NCI-H146 (cell line): ENCODE data around the gene KLK10.
"Not testable (repeated sequence)": the region's sequence is repeated elsewhere in the genome, so short reads cannot be mapped to it uniquely, and the experiment has no call there.

Experiments
- DNase-seq: peaks from one replicate; lab custom pipeline; 2025; lab: John Stamatoyannopoulos, UW

The KLK10 gene

GRCh38 chr19:51001515-51001914 is 18.0 kb downstream of the KLK10 start, which contains the start of gene KLK8:
KLK8 (minus strand) TSS chr19:51001604; CDS start chr19:51001167, 437 bp downstream.
- no peak for DNase-seq

DNA sequence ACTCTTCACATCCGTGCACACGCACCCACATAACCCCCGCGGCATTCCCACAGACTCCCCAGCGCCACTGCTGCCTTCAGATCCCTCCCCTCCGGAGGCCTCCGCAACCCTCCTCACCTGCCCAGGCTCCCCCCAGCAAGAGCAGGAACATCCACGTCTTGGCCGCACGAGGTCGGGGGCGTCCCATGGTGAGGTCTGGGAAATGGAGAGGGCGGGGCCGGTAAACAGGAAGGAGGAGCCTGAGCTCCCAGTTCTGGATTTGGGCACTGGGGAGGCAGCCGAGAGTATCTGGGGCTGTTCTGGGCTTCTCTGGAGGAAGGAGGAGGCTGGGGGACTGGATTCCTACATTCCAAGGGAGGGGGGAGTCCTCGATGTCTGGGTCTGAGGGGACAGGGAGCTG is 18.5 kb downstream of the KLK10 start:
- no peak for DNase-seq

GRCh38 chr19:51000426-51000825 is 19.1 kb downstream of the KLK10 start:
- no peak for DNase-seq

DNA sequence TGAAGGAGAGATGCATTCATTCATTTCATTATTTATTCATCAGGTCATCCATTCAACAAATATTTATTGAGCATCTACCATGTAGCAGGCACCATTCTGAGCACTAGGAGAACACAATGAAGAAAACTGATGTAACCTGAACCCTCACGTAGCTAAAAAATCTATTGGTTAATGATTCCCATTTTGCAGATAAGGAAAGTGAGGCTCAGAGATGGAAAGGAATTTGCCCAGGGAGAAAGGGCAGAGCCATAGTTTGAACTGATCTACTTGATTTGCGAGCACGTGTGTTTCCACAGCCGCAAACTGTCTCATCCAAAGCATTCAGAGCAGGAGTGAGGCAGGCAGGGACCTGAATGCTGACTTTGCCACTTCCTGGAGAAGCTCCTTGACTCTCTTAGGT is 20.8 kb downstream of the KLK10 start:
- DNase-seq: no peak

- DNase-seq: no peak
Measured at GRCh38 chr19:50998061-50998460, 21.4 kb downstream of the KLK10 start.

GRCh38 chr19:50994129-50994528 is 25.4 kb downstream of the KLK10 start:
- DNase-seq: no peak

DNA sequence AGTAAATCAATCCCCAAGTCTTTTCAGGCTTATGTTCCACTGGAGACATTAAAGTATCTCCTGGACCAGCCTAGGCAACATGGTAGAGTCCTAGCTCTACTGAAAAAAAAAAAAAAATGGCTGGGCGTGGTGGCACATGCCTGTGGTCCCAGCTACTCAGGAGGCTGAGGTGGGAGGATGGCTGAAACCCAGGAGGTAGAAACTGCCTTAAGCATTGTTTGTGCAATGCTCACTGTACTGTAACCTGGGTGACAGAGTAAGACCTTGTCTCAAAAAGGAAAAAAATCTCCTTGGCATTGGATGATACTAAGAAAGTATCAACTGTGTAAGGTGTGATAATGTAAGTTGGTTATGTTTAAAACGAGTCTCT is 26.9 kb downstream of the KLK10 start:
- no peak for DNase-seq

- not testable (repeated sequence) for DNase-seq
Measured at GRCh38 chr19:50984416-50984815, 35.1 kb downstream of the KLK10 start.

DNA sequence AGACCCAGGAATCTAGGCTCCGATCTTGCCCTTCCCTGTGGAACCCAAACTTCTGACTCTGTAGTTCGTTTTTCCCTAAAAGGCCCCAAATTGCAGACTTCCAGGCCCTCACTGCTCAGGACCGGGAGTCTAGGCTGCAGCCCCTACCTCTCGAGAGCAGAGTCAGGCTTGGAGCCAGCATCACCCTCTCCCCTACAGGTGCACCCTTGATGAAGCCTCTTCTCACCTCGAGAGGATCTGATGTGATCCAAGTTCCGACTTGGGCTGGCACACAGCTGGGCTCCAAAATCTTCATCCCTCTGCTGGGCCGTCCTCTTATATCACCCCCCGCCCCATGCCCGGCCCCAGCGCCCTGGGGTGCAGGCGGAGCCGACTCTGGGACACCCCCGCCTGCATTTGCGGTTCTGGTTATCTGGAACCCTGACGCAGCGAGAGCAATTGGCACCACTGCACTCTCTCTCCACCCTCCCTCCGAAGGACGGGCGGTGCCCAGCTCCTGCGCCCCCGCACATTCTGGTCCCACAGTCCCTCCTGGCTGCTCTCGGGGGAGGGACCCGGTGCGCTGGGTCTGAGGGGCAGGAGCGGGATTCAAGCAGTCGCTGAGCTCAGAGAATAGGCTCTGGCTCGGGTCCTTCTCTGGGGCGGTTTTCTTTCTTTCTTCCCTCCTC is 35.8 kb downstream of the KLK10 start, which contains the start of gene KLK7:
KLK7 (minus strand) TSS at position 293 of the 668 bp plus-strand sequence. CDS start 1,518 bp downstream, outside the sequence.
- DNase-seq: no peak

- no peak for DNase-seq
Measured at GRCh38 chr19:50982186-50982585, 37.3 kb downstream of the KLK10 start.

DNA sequence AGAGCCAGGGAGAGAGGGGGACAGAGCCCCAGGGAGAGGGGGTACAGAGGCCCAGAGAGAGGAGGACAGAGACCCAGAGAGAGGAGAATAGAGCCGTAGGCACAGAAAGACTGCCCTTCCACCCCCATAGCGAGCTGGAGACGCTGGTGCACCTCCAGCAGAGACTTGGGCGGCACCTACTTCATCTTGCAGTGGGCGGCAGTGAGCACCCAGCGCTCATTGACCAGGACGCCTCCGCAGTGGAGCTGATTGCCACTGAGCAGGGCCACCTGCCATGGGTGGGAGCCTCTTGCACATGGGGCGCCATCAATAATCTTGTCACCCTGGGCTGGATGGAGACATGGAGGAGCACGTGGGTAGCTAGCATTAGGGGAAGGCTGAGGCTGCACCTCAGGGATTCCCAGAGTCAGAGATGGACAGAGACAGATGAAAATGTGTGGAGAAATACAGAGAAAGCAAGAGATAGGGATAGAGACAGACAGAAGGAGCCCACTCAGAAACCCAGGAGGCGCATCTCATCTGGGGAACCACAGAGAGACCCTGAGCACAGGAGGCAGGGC is 37.8 kb downstream of the KLK10 start:
- no peak for DNase-seq

- no peak for DNase-seq
Measured at GRCh38 chr19:50980208-50980607, 39.3 kb downstream of the KLK10 start.

DNA sequence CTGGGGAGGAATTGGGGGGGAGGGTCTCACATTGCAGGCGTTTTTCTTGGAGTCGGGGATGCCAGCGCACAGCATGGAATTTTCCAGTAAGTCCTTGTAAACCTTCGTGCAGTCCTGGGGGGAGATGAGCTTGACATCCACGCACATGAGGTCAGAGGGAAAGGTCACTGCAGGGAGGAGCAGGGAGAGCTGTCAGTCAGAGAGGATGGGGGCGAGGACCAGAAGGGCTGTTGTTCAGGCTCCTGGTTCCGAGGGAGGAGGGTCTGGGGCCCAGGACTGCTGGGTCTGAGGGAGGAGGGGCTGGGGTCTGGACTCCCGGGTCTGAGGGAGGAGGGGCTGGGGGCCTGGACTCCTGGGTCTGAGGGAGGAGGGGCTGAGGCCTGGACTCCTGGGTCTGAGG is 39.8 kb downstream of the KLK10 start:
- DNase-seq: no peak

- DNase-seq: no peak
Measured at GRCh38 chr19:50978772-50979390, 40.6 kb downstream of the KLK10 start.

- DNase-seq: no peak
Measured at GRCh38 chr19:50977626-50978025, 41.9 kb downstream of the KLK10 start.

DNA sequence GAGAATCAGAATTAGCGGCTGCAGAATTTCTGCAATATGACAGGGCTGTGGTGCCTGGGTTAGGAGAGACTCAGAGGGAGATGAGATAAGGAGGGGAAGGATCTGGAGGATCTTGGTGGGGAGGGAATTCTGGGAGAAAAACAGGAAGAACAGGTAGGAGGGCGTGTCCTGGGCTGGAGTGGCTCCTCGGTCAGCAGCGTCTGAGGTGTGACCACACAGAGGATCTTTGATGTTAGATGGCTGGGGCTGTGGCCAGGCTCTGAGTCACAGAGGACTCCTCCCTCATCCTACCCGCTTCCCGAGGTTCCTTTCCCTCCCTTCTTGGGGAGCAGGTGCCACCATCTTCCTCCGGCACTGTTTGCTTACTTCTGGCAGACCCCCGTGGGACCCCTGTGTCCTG is 43.7 kb downstream of the KLK10 start:
- DNase-seq: no peak

GRCh38 chr19:50974702-50975556 is 44.6 kb downstream of the KLK10 start:
- no peak for DNase-seq

DNA sequence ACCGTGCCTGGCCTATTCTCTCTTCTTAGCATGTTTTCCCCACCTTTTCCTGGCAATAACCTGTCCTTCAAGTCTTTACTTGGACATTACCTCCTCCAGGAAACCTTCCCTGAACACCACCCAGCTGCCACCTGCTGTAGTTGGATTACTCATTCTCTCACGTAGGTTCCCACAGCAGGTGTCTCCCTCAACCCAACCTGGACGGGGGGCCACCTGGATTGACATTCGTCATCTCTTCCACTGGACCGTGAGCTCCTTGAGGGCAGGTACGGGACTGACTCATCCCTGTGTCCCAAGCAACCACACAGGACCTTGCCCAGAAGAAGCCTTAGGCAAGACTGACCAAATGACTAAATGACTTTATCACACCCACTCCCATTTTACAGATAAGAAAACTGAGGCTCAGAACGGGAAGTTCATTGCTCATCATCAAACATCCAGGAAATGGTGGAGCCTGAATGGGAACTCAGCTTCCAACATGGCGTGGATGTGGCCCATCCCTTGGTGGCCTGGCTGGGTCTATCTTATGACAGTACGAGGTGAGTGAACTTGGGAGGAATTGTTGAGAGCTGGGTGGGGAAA is 46.6 kb downstream of the KLK10 start:
- DNase-seq: no peak

GRCh38 chr19:50969810-50970209 is 49.7 kb downstream of the KLK10 start:
- DNase-seq: not testable (repeated sequence)

GRCh38 chr19:50969413-50969760 is 50.1 kb downstream of the KLK10 start, which contains the start of gene KLK6:
KLK6 (minus strand) TSS chr19:50969591; CDS start chr19:50968104, 1,487 bp downstream.
- no peak for DNase-seq

DNA sequence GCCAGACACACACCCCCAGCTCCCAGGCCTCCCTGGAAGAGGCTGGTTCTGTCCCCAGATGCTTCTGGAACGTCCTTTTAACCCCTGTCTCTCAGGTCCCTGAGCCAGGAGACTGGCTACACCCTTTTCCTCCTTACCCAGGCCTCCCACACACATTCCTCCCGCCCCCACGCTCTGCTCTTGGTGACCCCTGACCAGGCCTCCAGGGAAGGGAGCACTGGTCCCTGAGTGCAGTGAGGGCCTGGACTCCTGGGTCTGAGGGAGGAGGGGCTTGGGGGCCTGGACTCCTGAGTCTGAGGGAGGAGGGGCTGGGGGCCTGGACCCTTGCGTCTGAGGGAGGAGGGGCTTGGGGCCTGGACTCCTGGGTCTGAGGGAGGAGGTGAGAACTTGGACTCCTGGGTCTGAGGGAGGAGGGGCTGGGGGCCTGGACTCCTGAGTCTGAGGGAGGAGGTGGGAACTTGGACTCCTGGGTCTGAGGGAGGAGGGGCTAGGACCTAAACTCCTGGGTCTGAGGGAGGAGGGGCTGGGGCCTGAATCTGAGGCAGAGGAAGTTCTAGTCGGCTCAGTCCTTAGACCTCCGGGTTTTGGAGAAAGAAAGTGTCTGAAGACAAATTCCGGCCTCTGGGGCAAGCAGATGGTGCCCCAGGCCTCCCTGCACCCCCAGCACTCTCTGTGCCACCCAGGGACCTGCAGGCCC is 50.6 kb downstream of the KLK10 start:
- DNase-seq: no peak
